Activated CD4-positive, alpha-beta memory T cell treated with anti-CD3 and anti-CD28 coated beads, Interleukin-2, amount 10 ng/mL, durations not matched to agents 7 days and 5 days (primary cell): ENCODE results near the gene CDC42EP1. TPM values are rescaled to one million over a fixed set of nuclear protein-coding genes. Genes with fewer than 3 reads are reported as not detected.
"Not testable (repeated sequence)": the region's sequence is repeated elsewhere in the genome, so short reads cannot be mapped to it uniquely, and the experiment has no call there.

ENCODE experiments used
- CTCF ChIA-PET: fragments of 350-600 bp; sonication (Branson Sonifier 250); formaldehyde crosslinking; loops from one replicate; lab custom pipeline; 2021; ENCODE audit warnings: antibody characterized with exemption, inconsistent platforms; lab: Charles Lee
- POLR2A ChIA-PET: fragments of 350-600 bp; sonication (Branson Sonifier 250); formaldehyde crosslinking; loops from one replicate; lab custom pipeline; 2021; ENCODE audit warnings: antibody characterized with exemption; lab: Charles Lee
- DNase-seq: peaks from one replicate; pipeline ENCODE4 v3.0.0-alpha.2; 2020
- H3K27ac Mint-ChIP-seq: one replicate; pipeline ENCODE4 v1.8.0; 2021; ENCODE audit warnings: mild to moderate bottlenecking, mixed read lengths
- H3K27me3 Mint-ChIP-seq: one replicate; pipeline ENCODE4 v1.8.0; 2021; ENCODE audit warnings: mixed read lengths
- H3K36me3 Mint-ChIP-seq: one replicate; pipeline ENCODE4 v1.8.0; 2021; ENCODE audit warnings: low read depth, mixed read lengths
- H3K4me1 Mint-ChIP-seq: one replicate; pipeline ENCODE4 v1.8.0; 2021; ENCODE audit warnings: mixed read lengths
- H3K4me3 Mint-ChIP-seq: one replicate; pipeline ENCODE4 v1.8.0; 2021; ENCODE audit warnings: mild to moderate bottlenecking, mixed read lengths
- H3K9me3 Mint-ChIP-seq: one replicate; pipeline ENCODE4 v1.8.0; 2021; ENCODE audit warnings: mixed read lengths
- total RNA-seq, 2 experiments: library from RNA; stranded (reverse); gene quantifications; one replicate each; pipeline ENCODE4 v1.2.3, GENCODE V29; 2021

The CDC42EP1 gene
- total RNA-seq, 2 experiments from 2014 or later = 0.95 to 1.1 TPM

DNA sequence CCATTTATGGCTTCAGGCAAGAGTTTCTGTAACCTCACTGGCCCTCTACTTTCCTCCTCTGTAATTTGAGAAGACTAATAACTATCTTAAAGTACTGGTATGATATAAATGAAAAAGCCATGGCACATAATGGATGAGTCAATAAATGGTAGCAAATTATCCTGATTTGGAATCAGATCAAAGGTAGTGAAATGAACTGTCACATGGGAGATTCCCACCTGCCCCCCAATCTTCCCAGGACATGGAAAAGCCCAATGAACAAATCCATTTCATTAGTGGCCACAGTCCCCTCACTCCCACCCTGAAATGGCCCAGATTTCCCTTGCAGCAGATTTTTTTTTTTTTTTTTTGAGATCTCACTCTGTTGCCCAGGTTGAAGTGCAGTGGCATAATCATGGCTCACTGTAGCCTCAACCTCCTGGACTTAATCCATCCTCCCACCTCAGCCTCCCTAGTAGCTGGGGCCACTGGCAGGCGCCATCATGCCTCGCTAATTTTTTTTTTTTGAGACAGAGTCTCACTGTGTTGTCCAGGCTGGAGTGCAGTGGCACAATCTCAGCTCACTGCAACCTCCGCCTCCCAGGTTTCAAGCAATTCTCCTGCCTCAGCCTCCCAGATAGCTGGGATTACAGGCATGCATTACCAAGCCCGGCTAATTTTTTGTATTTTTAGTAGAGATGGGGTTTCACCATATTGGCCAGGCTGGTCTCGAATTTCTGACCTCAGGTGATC, 42.4 kb downstream of the CDC42EP1 start:
- H3K36me3 Mint-ChIP-seq, H3K4me3 Mint-ChIP-seq, H3K27ac Mint-ChIP-seq, DNase-seq, H3K9me3 Mint-ChIP-seq: not testable (repeated sequence)
- ChIA-PET CTCF (interaction anchor here (0.6 to 9.2 kb wide), 5 partner anchors 12 to 352 kb away, joined by 3 to 112 read pairs (median 4); no protein-coding TSS in a partner anchor), POLR2A (interaction anchor here (0.6 kb wide), 1 partner anchor 11 kb away, joined by 4 read pairs; no protein-coding TSS in a partner anchor)
- H3K4me1 Mint-ChIP-seq = peaks cover 33% of the 10 kb centered on the region
- peaks cover 14% of the 10 kb centered on the region for H3K27me3 Mint-ChIP-seq

DNA sequence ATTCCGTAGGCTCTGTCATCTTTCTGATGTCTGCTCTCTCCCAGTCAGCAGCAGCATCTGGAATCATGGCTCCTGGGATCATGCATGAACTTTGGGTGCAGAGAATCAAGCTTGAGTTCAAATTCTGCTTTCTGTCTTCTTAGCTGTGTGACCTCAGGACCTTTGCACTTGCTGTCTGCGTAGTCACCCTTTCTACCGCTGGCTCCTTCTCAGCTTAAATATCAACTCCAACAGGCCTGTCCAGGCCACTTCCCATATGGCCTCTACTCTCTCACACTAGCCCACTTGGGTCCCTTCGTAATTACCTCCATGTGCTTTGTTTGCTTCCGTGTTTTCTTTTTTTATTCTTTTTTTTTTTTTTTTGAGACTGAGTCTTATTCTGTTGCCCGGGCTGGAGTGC, 43.8 kb downstream of the CDC42EP1 start:
- ChIA-PET POLR2A (no interaction called here), CTCF (interaction anchor here (0.7 to 9.2 kb wide), 6 partner anchors 13 to 214 kb away, joined by 3 to 112 read pairs (median 3); no protein-coding TSS in a partner anchor)
- Mint-ChIP-seq H3K9me3 (no peaks in the 10 kb centered on the region), H3K36me3 (no peaks in the 10 kb centered on the region), H3K4me1 (peaks cover 39% of the 10 kb centered on the region), H3K4me3 (no peak overlapping the region), H3K27ac (no peak overlapping the region), H3K27me3 (peaks cover 14% of the 10 kb centered on the region)
- no peak for DNase-seq

DNA sequence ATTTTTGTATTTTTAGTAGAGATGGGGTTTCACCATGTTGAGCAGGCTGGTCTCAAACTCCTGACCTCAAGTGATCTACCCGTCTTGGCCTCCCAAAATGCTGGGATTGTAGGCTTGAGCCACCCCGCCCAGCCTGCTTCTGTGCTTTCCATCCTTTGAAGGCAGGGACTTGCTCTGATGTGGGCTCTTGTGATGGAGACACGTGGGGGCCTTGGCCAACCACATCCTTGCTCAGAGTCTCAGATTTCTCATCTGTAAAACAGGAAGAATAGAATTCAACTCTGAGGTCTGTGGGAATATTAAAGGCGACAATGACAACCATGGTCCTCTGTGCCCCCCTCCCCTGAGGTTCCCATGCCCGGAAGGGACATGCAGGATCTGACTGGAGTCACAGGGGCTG, 44.6 kb downstream of the CDC42EP1 start:
- H3K4me3 Mint-ChIP-seq = peak overlapping the region; percentile 12

DNA sequence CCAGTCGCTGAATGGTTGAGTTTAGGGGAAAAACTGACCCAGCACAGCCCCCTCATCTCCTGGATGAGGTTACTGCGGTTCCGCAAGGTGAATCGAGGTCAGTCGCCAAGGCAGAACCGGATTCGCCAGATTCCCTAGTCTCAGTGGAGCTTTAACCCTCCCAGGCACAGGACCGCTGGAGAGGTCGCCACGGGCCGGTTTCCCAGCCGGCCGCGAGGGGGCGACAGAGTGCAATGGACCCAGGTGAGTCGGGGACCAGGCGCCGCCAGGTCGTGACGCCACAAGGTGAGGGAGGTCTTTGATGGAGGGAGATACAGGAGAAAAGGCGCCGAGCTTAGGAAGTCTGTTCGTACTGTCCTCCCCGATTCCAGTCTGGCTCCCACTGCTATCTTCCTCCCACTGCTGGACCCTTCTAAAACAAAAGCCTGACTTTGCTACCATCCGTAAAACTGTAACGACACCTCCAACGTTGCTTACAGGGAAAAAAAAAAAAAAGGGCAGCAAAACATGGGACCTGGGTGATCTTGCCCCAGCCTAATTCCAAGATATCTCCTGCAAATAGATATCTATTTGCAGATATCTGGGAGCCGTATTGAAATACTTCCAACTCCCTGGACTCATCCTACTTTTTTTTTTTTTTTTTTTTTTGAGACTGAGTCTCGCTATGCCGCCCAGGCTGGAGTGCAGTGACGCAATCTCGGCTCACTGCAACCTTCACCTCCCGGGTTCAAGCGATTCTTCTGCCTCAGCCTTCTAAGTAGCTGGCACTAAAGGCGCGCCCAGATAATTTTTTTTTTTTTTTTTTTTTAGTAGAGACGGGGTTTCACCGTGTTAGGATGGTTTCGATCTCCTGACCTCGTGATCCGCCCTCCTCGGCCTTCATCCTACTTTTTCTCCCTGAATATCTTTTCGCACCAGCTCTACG, 47.0 kb downstream of the CDC42EP1 start:
- ChIA-PET CTCF (interaction anchor here (0.6 to 9.2 kb wide), 40 partner anchors 8 to 904 kb away, joined by 3 to 112 read pairs (median 6); partner anchors contain the start of genes GCAT, LGALS1, NOL12 and PDXP), POLR2A (interaction anchor here (0.7 to 3.5 kb wide), 26 partner anchors 10 to 832 kb away, joined by 3 to 28 read pairs (median 4); partner anchors contain the start of genes ANKRD54, GCAT, IFT27 and LGALS1)
- H3K9me3 Mint-ChIP-seq = no peaks in the 10 kb centered on the region
- H3K36me3 Mint-ChIP-seq = peaks cover 4% of the 10 kb centered on the region
- H3K27ac Mint-ChIP-seq = peak overlapping the region; percentile 88
- peak; percentile 90 for DNase-seq
- H3K4me1 Mint-ChIP-seq = peaks cover 58% of the 10 kb centered on the region
- peak overlapping the region; percentile 89 for H3K4me3 Mint-ChIP-seq
- peaks cover 6% of the 10 kb centered on the region for H3K27me3 Mint-ChIP-seq

More for the DNA sequence above, 44.6 kb downstream of the CDC42EP1 start:
- peaks cover 14% of the 10 kb centered on the region for H3K27me3 Mint-ChIP-seq
- DNase-seq = peak; percentile 68
- H3K27ac Mint-ChIP-seq = peak overlapping the region; percentile 56
- POLR2A ChIA-PET = interaction anchor here (1.3 kb wide), 1 partner anchor 38 kb away, joined by 4 read pairs; no protein-coding TSS in a partner anchor
- H3K9me3 Mint-ChIP-seq = no peaks in the 10 kb centered on the region
- peaks cover 4% of the 10 kb centered on the region for H3K36me3 Mint-ChIP-seq
- peaks cover 47% of the 10 kb centered on the region for H3K4me1 Mint-ChIP-seq
- CTCF ChIA-PET = interaction anchor here (0.6 to 9.2 kb wide), 5 partner anchors 14 to 200 kb away, joined by 3 to 112 read pairs (median 3); a partner anchor contains a TSS

DNA sequence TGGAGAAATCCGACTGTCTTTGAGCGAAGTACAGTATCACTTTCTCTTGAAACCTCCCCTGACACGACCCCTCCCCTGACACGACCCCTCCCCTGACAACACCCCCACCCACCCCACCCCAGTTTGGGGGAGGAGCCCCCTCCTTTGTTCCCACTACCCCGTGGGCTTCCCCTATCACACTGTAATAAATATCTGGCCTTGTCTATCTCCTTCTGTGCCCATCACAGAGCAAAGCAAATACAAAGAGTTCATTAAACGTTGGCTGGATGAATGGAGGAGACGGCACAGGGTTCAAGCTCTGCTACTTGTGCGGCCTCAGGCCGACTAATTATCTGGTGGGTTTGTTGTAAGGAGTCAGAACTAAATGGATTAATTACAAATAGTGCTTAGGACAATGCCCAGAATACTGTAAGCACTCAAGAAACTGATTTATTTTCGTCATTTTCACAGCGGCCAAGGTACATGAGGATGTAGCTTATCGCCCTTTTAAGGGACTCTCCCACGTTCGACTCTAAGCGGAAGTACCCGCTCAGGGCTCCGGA, 47.7 kb downstream of the CDC42EP1 start:
- Mint-ChIP-seq H3K9me3 (no peaks in the 10 kb centered on the region), H3K4me1 (peaks cover 60% of the 10 kb centered on the region), H3K27me3 (no peaks in the 10 kb centered on the region), H3K4me3 (peak overlapping the region; percentile 89), H3K27ac (peak overlapping the region; percentile 88), H3K36me3 (peaks cover 4% of the 10 kb centered on the region)
- ChIA-PET CTCF (interaction anchor here (0.5 to 9.2 kb wide), 31 partner anchors 9 to 903 kb away, joined by 3 to 112 read pairs (median 5); partner anchors contain the start of genes IFT27, LGALS1, NOL12 and PDXP), POLR2A (interaction anchor here (0.6 to 3.5 kb wide), 22 partner anchors 11 to 832 kb away, joined by 3 to 28 read pairs (median 6); partner anchors contain the start of genes ANKRD54, GCAT, IFT27 and LGALS1)
- no peak for DNase-seq

DNA sequence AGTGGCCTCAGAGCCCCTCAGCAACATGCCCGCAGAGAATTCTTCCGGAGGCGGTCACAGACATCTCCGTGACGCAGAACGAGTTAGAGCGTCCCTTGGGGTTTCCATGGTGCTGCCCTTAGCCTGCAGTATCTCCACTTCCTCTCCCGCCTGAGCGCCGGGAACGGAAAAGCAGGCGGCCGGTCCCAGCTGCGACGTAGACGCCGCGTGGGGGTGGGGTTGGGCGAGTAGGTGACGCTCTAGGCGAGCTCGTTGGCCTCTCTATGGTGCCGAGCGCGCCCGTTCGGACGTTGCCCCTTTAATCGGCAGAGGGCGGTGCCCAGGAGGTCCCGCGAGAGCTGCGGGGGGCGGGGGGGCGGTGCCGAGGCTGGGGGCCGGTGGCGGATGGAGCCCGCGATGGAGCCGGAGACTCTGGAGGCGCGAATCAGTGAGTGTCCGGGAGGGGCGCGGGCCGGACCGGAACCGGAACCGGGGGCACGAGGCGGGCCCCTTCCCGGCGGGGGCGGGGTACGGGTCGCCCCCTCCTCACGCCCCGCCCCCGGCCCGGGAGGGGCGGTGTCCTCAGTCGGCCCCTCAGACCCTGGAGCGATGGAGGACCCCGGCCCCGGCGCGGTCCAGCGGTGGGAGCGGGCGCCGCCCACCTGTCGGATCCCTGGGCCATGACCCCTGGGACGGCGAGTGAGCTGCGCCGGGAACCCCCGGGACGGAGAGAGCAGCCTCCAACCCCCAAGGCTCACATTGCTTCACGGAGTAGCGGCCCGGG, 48.4 kb downstream of the CDC42EP1 start, which contains the start of gene GGA1:
Gene GGA1 (plus strand): TSS at position 358 of the 763 bp plus-strand sequence. CDS start 27 bp downstream, at position 385.
- ChIA-PET CTCF (interaction anchor here (0.5 to 9.2 kb wide), 28 partner anchors 9 to 1225 kb away, joined by 3 to 112 read pairs (median 6); partner anchors contain the start of genes IFT27, LGALS1, NOL12 and PDXP), POLR2A (interaction anchor here (0.6 to 3.5 kb wide), 22 partner anchors 9 to 367 kb away, joined by 3 to 28 read pairs (median 6); partner anchors contain the start of genes ANKRD54, GCAT, LGALS1 and MFNG)
- peaks cover 64% of the 10 kb centered on the region for H3K4me1 Mint-ChIP-seq
- H3K36me3 Mint-ChIP-seq = peaks cover 4% of the 10 kb centered on the region
- DNase-seq = peak; percentile 98
- H3K27me3 Mint-ChIP-seq = no peaks in the 10 kb centered on the region
- H3K4me3 Mint-ChIP-seq = peak within 1 kb of the TSS; percentile 89
- peak within 1 kb of the TSS; percentile 88 for H3K27ac Mint-ChIP-seq
- no peaks in the 10 kb centered on the region for H3K9me3 Mint-ChIP-seq

DNA sequence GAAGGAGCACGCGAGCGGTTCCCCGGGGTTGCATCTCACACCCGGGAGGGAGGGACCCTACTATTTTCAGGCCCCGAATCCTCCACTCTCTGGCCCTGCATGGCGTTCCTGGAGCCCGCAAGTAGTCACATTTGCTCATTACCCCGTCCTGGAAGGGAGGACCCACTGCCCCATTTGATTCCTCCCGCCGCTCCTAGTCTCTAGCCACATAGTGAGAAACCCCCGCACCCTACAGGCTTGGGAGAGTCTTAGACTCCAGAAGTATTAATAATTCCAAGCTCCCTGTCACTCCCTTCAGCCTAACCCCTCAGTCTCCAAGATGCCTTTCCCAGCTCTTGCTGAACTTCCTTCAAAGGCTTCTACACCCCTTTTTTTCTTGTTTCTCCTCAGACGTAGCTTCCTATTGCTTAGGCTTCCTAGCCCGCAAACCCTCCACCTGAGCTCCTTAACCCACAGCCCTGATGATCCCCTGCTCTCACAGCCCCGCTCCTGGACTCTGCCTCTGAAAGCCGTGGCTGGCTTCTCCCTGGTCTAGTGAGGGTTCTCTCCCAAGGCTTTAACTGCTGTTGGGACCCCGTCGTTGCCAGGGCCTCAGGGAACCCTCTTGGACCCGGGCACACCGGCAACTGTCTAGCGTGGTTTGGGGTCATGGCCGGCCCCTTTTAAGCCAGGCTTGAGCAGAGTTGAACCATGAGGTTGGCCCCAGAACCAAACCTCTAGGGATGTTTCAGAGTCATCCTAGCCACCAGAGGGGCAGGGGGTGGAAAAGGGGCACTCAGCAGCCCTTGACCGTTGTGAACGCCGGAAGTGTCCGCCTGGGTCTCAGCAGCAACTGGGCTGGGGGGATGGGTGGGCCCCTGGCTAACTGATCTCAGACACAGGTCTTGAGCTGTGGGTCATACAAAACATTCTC, 49.2 kb downstream of the CDC42EP1 start:
- peak; percentile 27 for DNase-seq
- Mint-ChIP-seq H3K27ac (peak overlapping the region; percentile 86), H3K4me3 (peak overlapping the region; percentile 89), H3K36me3 (peaks cover 4% of the 10 kb centered on the region), H3K4me1 (peaks cover 59% of the 10 kb centered on the region), H3K27me3 (no peaks in the 10 kb centered on the region), H3K9me3 (no peaks in the 10 kb centered on the region)
- ChIA-PET CTCF (interaction anchor here (0.5 to 9.2 kb wide), 18 partner anchors 9 to 1226 kb away, joined by 3 to 112 read pairs (median 14); partner anchors contain the start of genes LGALS1, NOL12 and PDXP), POLR2A (interaction anchor here (1.1 to 3.5 kb wide), 15 partner anchors 8 to 235 kb away, joined by 4 to 28 read pairs (median 8); partner anchors contain the start of genes ANKRD54, LGALS1, MFNG and NOL12)

DNA sequence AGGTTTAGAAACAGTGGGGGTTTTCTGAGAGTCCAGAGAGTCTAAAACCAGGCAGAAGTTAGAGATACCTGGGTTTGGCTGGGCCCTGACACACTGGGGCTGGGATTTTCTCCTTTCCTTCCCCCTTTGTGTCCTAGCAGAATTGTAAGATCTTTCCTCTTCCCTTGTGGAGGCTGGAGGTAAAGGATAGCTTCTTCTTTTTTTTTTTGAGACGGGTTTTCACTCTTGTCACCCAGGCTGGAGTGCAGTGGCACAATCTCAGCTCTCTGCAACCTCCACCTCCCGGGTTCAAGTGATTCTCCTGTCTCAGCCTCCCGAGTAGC, 49.8 kb downstream of the CDC42EP1 start:
- H3K36me3 Mint-ChIP-seq, H3K9me3 Mint-ChIP-seq, DNase-seq, H3K27me3 Mint-ChIP-seq: not testable (repeated sequence)
- Mint-ChIP-seq H3K27ac (peak overlapping the region; percentile 86), H3K4me1 (peaks cover 54% of the 10 kb centered on the region), H3K4me3 (peak overlapping the region; percentile 89)
- POLR2A ChIA-PET = interaction anchor here (1.2 to 2.7 kb wide), 9 partner anchors 8 to 76 kb away, joined by 4 to 18 read pairs (median 5); partner anchors contain the start of genes NOL12 and SH3BP1
- CTCF ChIA-PET = interaction anchor here (3.6 to 9.2 kb wide), 5 partner anchors 8 to 74 kb away, joined by 15 to 112 read pairs (median 30); partner anchors contain the start of gene NOL12

DNA sequence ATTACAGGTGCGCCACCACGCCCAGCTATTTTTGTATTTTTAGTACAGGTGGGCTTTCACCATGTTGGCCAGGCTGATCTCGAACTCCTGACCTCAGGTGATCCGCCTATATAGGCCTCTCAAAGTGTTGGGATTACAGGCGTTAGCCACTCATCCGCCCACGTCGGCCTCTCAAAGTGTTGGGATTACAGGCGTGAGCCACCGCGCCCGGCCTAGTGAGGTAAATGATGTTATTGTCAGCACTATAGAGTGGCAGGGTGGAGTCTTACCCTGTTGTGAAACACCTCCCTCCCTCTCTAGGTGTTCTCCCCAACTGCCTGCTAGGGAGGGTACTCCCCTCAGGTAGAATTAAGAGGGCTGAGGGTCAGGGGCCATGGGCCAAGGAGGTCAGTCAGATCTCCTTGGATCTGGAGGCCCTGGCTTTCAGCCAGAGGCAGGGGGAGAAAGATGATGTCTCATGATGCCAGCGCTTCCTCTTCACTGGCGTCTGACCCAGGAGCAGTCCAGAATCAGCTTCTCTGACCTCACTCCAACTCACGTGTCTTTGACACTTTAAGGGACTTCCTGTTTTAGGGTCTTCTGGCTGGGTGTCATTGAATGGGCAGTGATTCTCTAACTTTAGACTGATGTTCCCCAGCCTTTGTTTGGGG, 50.3 kb downstream of the CDC42EP1 start:
- Mint-ChIP-seq H3K9me3 (no peaks in the 10 kb centered on the region), H3K27me3 (no peaks in the 10 kb centered on the region), H3K4me3 (peak overlapping the region; percentile 89), H3K36me3 (peaks cover 7% of the 10 kb centered on the region), H3K27ac (peak overlapping the region; percentile 26), H3K4me1 (peaks cover 50% of the 10 kb centered on the region)
- CTCF ChIA-PET = interaction anchor here (3.6 to 9.2 kb wide), 2 partner anchors 19 to 33 kb away, joined by 15 to 112 read pairs; no protein-coding TSS in a partner anchor
- POLR2A ChIA-PET = interaction anchor here (1.2 to 2.7 kb wide), 8 partner anchors 7 to 75 kb away, joined by 4 to 15 read pairs (median 5); partner anchors contain the start of genes NOL12 and SH3BP1
- no peak for DNase-seq

DNA sequence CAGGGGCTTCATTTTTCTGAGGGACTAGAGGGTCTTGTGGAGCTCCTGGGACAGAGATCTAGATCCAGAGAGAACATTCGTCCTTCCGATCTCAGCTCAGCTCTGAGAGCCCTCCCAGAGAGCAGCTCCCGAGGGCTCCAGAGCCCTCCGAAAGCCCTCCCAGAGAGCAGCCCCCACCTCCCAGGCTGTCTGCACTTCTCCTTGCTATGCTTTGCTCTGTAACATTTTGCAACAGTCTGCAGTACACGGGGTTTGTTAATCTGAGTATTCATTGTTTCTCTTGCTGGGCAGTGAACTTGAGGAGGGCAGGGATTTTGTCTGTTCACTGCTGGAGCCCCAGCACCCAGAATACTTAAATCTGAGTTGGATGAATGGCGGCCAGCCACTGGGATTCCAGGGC, 50.9 kb downstream of the CDC42EP1 start:
- ChIA-PET CTCF (interaction anchor here (1.1 to 3.6 kb wide), 2 partner anchors 32 kb away, joined by 4 to 15 read pairs; no protein-coding TSS in a partner anchor), POLR2A (interaction anchor here (1.2 to 2.8 kb wide), 2 partner anchors 14 to 16 kb away, joined by 3 to 8 read pairs; no protein-coding TSS in a partner anchor)
- Mint-ChIP-seq H3K9me3 (no peaks in the 10 kb centered on the region), H3K4me3 (no peak overlapping the region), H3K4me1 (peaks cover 44% of the 10 kb centered on the region), H3K36me3 (peaks cover 10% of the 10 kb centered on the region), H3K27me3 (no peaks in the 10 kb centered on the region), H3K27ac (no peak overlapping the region)
- no peak for DNase-seq
